ENCODE results near the gene TRMT11.

Gene TRMT11

GRCh38 chr6:126077810-126078776 is 91.8 kb downstream of the TRMT11 start:
- DNase-seq: no peak

- no peak for DNase-seq
These were observed 97.5 kb downstream of the TRMT11 start for GRCh38 chr6:126083875-126084274.

GRCh38 chr6:126086560-126086959 is 100.2 kb downstream of the TRMT11 start:
- DNase-seq: no peak

Measured in stimulated activated CD4-positive, alpha-beta T cell treated with anti-CD3 and anti-CD28 coated beads, Interleukin-12 subunit alpha, Interleukin-12 subunit beta, amount 100 ng/mL, for 4 hours (primary cell).